Right cardiac atrium (tissue), 5 donors: ENCODE data around the gene RPL9. TPM values are rescaled to one million over a fixed set of nuclear protein-coding genes. Genes with fewer than 3 reads are reported as not detected.
"Not testable (repeated sequence)": the region's sequence is repeated elsewhere in the genome, so short reads cannot be mapped to it uniquely, and the experiment has no call there.

ENCODE experiments used
- ATAC-seq, 2 donors: fragments of 200-7000 bp; cut with Tn5 transposase; one replicate each; pipeline versions ENCODE4 v1.8.0 to v1.9.1; 2020; ENCODE audit warnings: moderate library complexity in 2 of 2, mild to moderate bottlenecking in 1 of 2
- DNase-seq, 3 donors: peaks; one replicate each; pipeline ENCODE4 v3.0.0-alpha.2; 2020
- H3K27ac ChIP-seq: one replicate; pipeline ENCODE4 v1.5.1; 2013; ENCODE audit warnings: mild to moderate bottlenecking, low read length, control low read depth, moderate library complexity
- H3K27me3 ChIP-seq: one replicate; pipeline ENCODE4 v1.6.1; 2013; ENCODE audit not compliant: control insufficient read depth, insufficient read depth
- H3K4me1 ChIP-seq: one replicate; pipeline ENCODE4 v1.6.1; 2013; ENCODE audit warnings: low read length; ENCODE audit not compliant: control insufficient read depth, insufficient read depth
- H3K4me3 ChIP-seq: one replicate; pipeline ENCODE4 v1.5.1; 2013; ENCODE audit warnings: low read length, control low read depth
- H3K9me3 ChIP-seq: one replicate; pipeline ENCODE4 v1.6.1; 2013; ENCODE audit warnings: low read length; ENCODE audit not compliant: control insufficient read depth
- WGBS: extraction: QIAGEN DNeasy Blood & Tissue Kit; methylation state at CpG from one replicate; pipeline ENCODE4 v1.1.7; 2013; 5-methylcytosine and 5-hydroxymethylcytosine counted together
- intact Hi-C, 4 donors: fragments of 100-400 bp; cut with DNase I; formaldehyde crosslinking; loops; one replicate each; pipeline versions ENCODE4 v1.11.0 to v1.14.0; 2022 to 2023
- polyA plus RNA-seq: library from polyadenylated mRNA; stranded (reverse); fragments of 200-250 nt; gene quantifications from one replicate; pipeline ENCODE4 v1.2.3, GENCODE V29; 2013
- total RNA-seq, 4 donors: library from RNA; stranded (reverse); fragmentation: NEBNext Ultra II Directional; extraction: Animal tissue kit (Norgen Biotek cat#: 25700); gene quantifications; one replicate each; pipeline ENCODE4 v1.2.1, GENCODE V29; 2021
- donor health status: healthy with polysubstance abuse.
- donor health status: DM: no; HTN: yes; CAD: no.
- donor health status: DM: no; HTN: no; CAD: no.
- donor health status: DM: no; HTN: yes; CAD: no; lungs with severe emphysema.
- donor health status: DM: yes; HTN: yes; CAD: no.

The RPL9 gene
- total and polyA plus RNA-seq, 5 donors: 708 to 1,288 (median 966) TPM

- Histone ChIP-seq H3K27ac (no peak overlapping the region), H3K27me3 (no peaks in the 10 kb centered on the region), H3K9me3 (no peaks in the 10 kb centered on the region), H3K4me3 (no peak overlapping the region), H3K4me1 (no peaks in the 10 kb centered on the region)
- intact Hi-C loops: loop anchor here in 2 of 4 donors (5.0 to 10.0 kb wide), 3 partner anchors 180 to 512 kb away; partner anchors contain the start of gene PDS5A (in 2 of the 2)
- DNase-seq (no peak), ATAC-seq (no peak)
- 27% methylated on average over 2 of the region's 2 CpGs for WGBS
Measured at GRCh38 chr4:39464886-39465501, 6.3 kb upstream of the RPL9 start.

GRCh38 chr4:39458161-39458504, 589 bp downstream of the RPL9 start:
- H3K27me3 ChIP-seq, DNase-seq, H3K9me3 ChIP-seq, intact Hi-C loops, H3K4me1 ChIP-seq: not testable (repeated sequence)
- under 1% methylated on average over 13 of the region's 13 CpGs for WGBS
- ATAC-seq: peak in 1 of 2 donors; percentile 10
- Histone ChIP-seq H3K27ac (peak overlapping the region; percentile 99), H3K4me3 (peak overlapping the region; percentile 94)

- 70% methylated on average over 10 of the region's 10 CpGs for WGBS
- H3K27ac ChIP-seq: no peak overlapping the region
- H3K4me1 ChIP-seq: no peaks in the 10 kb centered on the region
- peak overlapping the region; percentile 94 for H3K4me3 ChIP-seq
- intact Hi-C loops: no loop called here
- DNase-seq: no peak
- H3K9me3 ChIP-seq: no peaks in the 10 kb centered on the region
- ATAC-seq: no peak
- no peaks in the 10 kb centered on the region for H3K27me3 ChIP-seq
Measured at GRCh38 chr4:39456946-39457763, 1.6 kb downstream of the RPL9 start.

- Histone ChIP-seq H3K4me3 (no peak overlapping the region), H3K27me3 (no peaks in the 10 kb centered on the region), H3K9me3 (no peaks in the 10 kb centered on the region), H3K27ac (no peak overlapping the region), H3K4me1 (no peaks in the 10 kb centered on the region)
- 91% methylated on average over 6 of the region's 6 CpGs for WGBS
- ATAC-seq (no peak), DNase-seq (no peak)
- intact Hi-C loops: no loop called here
Measured at GRCh38 chr4:39455486-39455885, 3.2 kb downstream of the RPL9 start.

- intact Hi-C loops: no loop called here
- 77% methylated on average over 2 of the region's 2 CpGs for WGBS
- no peaks in the 10 kb centered on the region for H3K4me1 ChIP-seq
- DNase-seq (no peak), ATAC-seq (no peak)
- H3K27me3 ChIP-seq: no peaks in the 10 kb centered on the region
- H3K27ac ChIP-seq: no peak overlapping the region
- H3K9me3 ChIP-seq: no peaks in the 10 kb centered on the region
- no peak overlapping the region for H3K4me3 ChIP-seq
Measured at GRCh38 chr4:39453738-39454137, 5.0 kb downstream of the RPL9 start.

GRCh38 chr4:39452860-39453587, 5.7 kb downstream of the RPL9 start:
- no peak overlapping the region for H3K4me3 ChIP-seq
- ATAC-seq (no peak), DNase-seq (no peak)
- H3K4me1 ChIP-seq: no peaks in the 10 kb centered on the region
- no peaks in the 10 kb centered on the region for H3K9me3 ChIP-seq
- H3K27me3 ChIP-seq: no peaks in the 10 kb centered on the region
- intact Hi-C loops: no loop called here
- 82% methylated on average over 11 of the region's 11 CpGs for WGBS
- H3K27ac ChIP-seq: no peak overlapping the region

- Histone ChIP-seq H3K4me1 (no peaks in the 10 kb centered on the region), H3K27me3 (no peaks in the 10 kb centered on the region), H3K27ac (no peak overlapping the region), H3K9me3 (no peaks in the 10 kb centered on the region), H3K4me3 (no peak overlapping the region)
- ATAC-seq (no peak), DNase-seq (no peak)
- WGBS: 88% methylated on average over 6 of the region's 6 CpGs
- intact Hi-C loops: no loop called here
Measured at GRCh38 chr4:39452153-39452859, 6.4 kb downstream of the RPL9 start.

GRCh38 chr4:39451423-39452023, 7.2 kb downstream of the RPL9 start:
- DNase-seq: no peak

GRCh38 chr4:39450618-39451017, 8.1 kb downstream of the RPL9 start:
- ATAC-seq: no peak
- 61% methylated on average over 2 of the region's 2 CpGs for WGBS
- Histone ChIP-seq H3K4me1 (no peaks in the 10 kb centered on the region), H3K27ac (no peak overlapping the region), H3K27me3 (no peaks in the 10 kb centered on the region), H3K9me3 (no peaks in the 10 kb centered on the region), H3K4me3 (no peak overlapping the region)
- no peak for DNase-seq
- intact Hi-C loops: no loop called here

More at GRCh38 chr4:39451423-39452023, 7.2 kb downstream of the RPL9 start:
- intact Hi-C loops: no loop called here
- WGBS: 91% methylated on average over 6 of the region's 6 CpGs
- Histone ChIP-seq H3K9me3 (no peaks in the 10 kb centered on the region), H3K27ac (no peak overlapping the region), H3K4me3 (no peak overlapping the region), H3K27me3 (no peaks in the 10 kb centered on the region), H3K4me1 (no peaks in the 10 kb centered on the region)
- ATAC-seq: no peak

- Histone ChIP-seq H3K27me3 (no peaks in the 10 kb centered on the region), H3K4me3 (peak overlapping the region; percentile 33), H3K9me3 (no peaks in the 10 kb centered on the region), H3K27ac (no peak overlapping the region), H3K4me1 (no peaks in the 10 kb centered on the region)
- WGBS: 5% methylated on average over 61 of the region's 61 CpGs
- ATAC-seq (peak; percentile 87), DNase-seq (peak; percentile 71 to 87 (median 84))
- intact Hi-C loops: no loop called here
Measured at GRCh38 chr4:39446842-39447573, 11.7 kb downstream of the RPL9 start.
